Jurkat, Clone E6-1 (cell line): ENCODE data around the gene CKAP4.

Experiments
- DNase-seq: peaks from one replicate; pipeline ENCODE4 v3.0.0-alpha.2; 2011; ENCODE audit warnings: low read depth, low spot score
- H3K4me3 ChIP-seq: 2 replicates; pipeline ENCODE4 v1.5.1; 2011; ENCODE audit warnings: mild to moderate bottlenecking, low read length, control low read depth, moderate library complexity

The CKAP4 gene

DNA sequence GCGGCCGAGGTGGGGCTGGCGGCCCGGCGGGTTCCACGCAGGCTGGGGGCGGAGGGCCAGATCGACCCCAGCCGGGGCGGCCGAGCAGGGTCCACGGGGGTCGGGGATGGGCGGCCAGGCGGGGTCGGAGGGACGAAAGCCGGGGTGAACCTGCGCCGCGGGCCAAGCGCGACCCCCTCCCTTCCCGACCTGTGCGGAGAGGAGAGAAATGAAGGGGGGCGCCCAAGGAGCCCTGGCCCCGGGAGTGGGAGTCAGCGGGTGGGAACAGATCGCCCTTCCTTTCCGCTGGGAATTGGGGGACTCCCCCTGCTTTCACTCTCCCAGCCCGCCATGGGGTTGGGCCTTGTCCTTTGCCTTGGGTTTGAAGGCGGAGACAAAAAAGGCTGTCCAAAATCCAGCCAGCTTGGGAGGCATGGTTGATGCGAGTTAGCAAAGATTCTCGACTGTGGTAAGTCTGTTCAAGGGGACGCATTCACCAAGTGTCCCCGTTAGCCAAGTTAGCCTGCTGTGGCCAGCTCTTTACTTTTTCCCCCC, 559 bp upstream of the CKAP4 start:
- peak overlapping the region; percentile 16; the same call in 1 of the 2 replicates for H3K4me3 ChIP-seq
- DNase-seq: no peak

DNA sequence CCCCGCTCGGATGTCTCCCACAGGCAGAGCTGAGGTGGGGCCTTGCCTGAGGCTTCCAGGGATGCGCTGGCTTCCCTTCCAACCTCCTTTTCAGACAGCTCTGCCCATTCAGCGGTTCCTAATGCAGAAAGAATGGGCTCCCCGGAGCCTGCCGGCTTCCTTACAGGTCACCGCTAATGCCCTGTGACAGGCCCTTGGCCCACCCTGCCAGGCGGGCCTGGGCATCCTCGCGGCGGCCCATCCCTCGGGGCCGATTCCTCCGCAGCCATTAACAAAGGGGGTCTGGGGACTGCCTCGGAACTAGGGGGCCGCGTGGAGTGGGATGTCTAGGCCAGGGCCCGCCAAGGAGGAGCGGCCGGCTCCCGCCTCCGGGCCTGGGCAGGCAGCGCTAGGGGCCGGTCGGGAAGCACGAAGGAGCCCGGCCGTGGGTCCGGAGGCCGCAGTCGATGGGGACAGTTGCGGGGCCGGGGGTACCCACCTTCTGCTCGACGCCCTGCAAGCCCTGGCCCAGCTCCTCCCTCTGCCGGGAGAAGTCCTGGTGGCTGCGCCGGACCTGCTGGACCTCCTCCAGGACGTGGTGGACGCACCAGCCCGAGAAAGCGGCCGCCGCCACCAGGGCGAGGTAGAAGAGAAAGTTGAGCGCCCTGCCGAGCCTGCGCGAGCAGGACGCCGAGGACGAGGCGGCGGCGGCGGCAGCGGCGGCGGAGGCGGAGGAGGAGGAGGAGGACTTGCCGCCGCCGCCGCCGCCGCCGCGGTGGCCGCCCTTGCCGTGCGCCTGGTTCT, 738 bp downstream of the CKAP4 start:
- peak overlapping the region; percentile 49 for H3K4me3 ChIP-seq
- DNase-seq: no peak

DNA sequence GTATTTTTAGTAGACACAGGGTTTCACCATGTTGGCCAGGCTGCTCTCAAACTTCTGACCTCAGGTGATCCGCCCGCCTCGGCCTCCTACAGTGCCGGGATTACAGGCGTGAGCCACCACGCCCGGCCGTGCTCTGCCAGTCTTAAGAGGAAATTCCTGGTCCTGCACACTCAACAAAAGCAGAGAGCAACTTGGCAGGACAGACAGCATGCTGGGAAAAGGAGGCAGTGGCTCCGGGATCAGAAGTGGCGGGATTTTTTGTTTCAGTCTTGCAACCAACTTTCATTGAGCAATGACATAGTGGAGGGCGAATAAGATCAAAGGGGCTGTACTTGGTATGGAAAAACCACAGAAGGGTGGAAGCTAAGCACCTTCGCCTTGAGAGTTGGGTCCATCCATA, 2.1 kb downstream of the CKAP4 start:
- DNase-seq: no peak
- no peak overlapping the region for H3K4me3 ChIP-seq

DNA sequence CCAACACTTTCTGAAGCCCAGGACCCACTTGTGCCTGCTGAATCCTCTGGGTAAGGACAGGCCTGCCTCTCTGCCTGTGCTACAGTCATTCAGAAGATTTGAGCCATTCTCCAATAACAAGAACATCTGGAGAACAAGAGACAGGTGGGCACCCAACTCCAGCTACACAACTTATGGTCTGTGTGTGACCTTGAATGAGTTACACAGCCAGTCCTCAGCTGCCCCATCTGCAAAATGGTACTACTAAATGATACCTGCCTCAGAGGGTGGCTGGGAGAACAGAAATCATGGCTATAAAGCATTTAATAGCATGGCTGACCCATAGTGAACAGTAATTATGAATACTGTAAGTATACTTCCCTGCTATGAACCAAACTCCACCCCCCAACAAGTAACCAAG, 4.2 kb downstream of the CKAP4 start:
- no peak for DNase-seq
- H3K4me3 ChIP-seq: no peak overlapping the region

DNA sequence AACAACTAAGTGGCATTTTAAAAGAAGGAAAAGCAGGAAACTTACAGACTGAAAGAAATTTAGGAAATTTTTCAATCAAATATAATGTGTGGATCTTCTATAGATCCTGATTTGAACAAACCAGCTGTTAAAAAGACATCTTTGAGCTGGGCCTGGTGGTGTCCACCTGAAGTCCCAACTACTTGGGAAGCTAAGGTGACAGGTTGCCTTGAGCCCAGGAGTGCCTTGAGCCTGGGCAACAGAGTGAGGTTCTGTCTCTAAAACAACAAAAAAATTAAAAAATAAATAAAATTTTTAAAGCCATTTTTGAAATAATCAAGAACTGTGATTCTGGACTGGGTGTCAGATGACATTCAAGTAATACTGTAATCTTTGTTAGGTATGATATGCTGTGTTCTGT, 7.0 kb downstream of the CKAP4 start:
- DNase-seq: no peak
- no peak overlapping the region for H3K4me3 ChIP-seq

DNA sequence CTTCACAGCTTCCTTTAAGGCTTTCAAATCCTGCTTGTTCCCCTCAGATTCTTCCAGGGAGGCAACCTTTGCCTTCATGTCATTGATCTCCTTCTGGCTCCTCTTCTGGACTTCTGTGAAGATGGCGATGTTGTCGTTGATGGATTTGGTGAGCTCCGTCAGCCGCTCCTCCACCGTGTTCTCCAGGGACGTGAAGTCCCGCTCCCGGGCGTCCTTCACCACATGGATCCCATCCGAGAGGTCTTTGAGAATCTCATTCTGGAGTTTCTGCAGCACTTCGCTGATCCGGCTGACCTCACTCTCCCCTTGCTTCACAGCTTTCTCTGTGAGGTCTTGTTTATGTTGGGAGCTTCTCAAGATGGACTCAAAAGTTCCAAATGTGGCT, 7.9 kb downstream of the CKAP4 start:
- DNase-seq: no peak
- no peak overlapping the region for H3K4me3 ChIP-seq

DNA sequence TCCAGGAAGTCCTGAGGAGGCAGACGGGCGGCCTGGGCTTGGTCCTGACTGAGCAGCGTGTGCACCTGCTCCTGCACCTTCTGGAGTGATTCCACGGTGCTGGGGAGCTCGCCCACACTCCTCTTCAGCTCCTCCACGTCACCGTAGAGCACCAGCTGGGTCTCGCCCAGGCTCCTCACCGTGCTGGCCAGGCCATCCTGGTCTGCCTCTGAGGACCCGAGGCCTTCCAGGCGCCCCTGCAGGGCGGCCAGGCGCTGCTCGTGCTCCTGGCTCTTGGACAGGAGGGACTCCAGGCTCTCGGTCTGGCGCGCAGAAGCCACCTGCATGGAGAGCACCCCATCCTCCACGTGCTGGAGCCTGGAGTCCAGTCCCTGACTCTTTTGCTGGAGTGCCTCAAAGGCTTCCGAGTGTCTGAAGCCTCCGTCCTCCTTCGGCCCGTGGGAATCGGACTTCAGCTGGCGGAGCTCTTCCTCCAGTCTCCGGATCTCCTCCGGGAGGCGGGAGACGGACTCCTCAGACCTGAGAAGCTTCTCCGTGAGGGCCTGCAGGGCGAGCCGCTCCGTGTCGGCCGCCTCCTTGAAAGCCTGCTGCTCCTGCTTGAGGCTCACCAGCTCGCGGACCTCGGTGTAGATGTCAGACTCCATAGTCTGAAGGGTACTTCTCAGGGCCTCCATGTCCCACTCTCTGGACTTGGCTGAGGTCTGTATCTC, 8.4 kb downstream of the CKAP4 start:
- no peak for DNase-seq
- no peak overlapping the region for H3K4me3 ChIP-seq

DNA sequence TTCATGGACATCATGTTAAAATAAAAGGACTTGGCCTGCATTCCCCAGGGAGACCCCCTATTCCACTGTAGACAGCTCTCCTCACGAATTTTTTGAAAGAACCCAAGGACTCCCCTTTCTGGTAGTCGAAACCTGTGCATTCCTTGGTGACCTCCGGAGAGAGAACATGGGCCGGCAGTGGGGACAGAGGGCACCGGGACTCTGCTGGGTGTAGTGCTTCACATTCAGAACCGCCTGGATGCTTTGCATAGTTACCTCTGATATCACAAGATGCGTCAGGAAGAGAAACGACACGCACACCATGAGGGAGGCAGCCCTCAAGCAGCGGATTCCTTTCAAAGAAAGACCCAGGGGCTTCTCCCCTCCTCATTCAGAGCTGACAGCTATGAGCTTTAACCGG, 9.7 kb downstream of the CKAP4 start:
- DNase-seq: no peak
- H3K4me3 ChIP-seq: no peak overlapping the region

DNA sequence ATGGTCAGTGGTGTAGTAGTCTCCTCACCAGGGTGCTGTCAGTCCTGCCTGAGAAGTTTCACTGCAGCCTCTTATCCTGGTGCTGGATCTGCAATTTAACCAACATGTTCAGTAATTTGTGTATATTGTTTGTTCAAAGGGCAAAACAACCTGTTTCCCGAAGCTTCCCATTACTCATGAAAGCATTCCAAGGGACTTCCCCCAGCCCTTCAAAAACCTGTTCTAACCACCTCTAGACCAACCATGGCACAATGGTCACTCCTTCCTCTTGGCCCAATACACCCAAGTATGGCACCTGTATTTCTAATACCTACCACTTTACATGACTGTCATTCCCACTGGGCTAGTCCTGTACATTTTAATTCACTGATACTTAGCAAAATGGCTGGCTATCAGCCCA, 12.1 kb downstream of the CKAP4 start:
- DNase-seq: no peak
- H3K4me3 ChIP-seq: no peak overlapping the region

DNA sequence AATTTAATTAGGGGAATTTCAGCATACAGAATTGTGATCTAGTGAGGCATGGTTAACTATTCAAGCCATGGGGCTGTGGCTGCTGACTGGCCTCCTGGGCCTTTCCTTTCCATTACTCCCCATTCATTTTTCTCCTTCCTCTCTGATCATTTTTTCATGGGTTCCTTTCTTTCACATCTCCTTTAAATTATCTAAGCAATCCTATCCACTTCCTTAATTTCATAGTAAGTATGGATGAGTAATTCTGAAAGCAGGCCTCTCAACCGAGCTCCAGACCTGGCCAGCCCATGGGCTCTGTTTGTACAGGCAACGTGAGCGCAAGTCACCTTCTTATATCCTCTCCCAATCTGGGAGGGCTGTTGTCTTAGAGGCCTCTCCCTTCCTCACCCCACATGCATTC, 13.4 kb downstream of the CKAP4 start:
- H3K4me3 ChIP-seq: no peak overlapping the region
- no peak for DNase-seq

DNA sequence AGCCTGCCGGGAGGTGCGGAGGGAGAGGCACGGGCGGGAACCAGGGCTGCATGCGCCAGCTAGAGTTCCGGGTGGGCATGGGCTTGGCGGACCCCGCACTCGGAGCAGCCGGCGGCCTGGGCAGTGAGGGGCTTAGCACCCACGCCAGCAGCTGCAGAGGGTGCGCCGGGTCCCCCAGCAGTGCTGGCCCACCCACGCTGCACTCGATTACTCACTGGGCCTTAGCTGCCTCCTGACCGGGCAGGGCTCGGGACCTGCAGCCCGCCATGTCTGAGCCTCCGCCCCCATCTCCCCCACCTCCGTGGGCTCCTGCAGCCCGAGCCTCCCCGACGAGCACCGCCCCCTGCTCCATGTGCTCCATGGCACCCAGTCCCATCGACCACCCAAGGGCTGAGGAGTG, 14.8 kb downstream of the CKAP4 start:
- DNase-seq: no peak
- no peak overlapping the region for H3K4me3 ChIP-seq

DNA sequence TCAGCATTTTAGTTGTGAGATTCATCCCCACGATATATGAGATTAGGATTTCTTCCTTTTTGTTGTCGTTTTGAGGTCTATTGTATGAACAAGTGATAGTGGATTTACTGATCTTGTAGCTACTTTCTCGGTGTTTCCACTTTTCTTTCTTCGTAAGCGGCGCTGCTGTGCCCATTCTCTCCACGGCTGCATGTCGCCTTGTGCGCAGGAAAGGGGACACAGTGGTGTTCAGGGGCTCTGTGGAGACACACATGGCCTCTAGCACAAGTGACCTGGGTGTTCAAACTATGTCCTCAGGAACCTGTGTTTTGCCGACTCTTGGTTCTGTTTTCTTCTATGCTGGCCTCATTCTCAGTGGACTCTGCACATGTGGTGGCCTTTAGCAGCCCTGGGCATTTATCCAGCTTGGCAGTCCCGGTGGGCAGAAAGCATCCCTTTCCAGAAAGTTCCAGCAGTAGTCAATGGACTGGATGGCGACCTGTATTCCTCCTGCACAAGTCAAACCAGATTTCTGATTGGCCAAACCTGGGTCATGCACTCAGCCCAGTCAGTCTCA, 18.7 kb downstream of the CKAP4 start:
- no peak overlapping the region for H3K4me3 ChIP-seq
- DNase-seq: no peak

DNA sequence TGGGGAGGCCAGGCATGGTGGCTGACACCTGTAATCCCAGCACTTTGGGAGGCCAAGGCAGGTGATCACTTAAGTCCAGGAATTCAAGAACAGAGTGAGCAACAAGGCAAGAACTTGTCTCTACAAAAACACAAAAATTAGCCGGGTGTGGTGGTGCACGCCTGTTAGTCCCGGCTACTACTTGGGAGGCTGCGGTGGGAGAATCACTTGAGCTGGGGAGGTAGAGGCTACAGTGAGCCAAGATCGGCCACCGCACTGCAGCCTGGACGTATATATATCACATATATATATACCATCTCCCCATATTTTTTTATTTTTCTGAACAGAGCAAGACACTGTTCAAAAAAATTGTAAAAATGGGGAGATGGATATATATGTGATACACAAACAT, 19.5 kb downstream of the CKAP4 start:
- DNase-seq: no peak
- H3K4me3 ChIP-seq: no peak overlapping the region

DNA sequence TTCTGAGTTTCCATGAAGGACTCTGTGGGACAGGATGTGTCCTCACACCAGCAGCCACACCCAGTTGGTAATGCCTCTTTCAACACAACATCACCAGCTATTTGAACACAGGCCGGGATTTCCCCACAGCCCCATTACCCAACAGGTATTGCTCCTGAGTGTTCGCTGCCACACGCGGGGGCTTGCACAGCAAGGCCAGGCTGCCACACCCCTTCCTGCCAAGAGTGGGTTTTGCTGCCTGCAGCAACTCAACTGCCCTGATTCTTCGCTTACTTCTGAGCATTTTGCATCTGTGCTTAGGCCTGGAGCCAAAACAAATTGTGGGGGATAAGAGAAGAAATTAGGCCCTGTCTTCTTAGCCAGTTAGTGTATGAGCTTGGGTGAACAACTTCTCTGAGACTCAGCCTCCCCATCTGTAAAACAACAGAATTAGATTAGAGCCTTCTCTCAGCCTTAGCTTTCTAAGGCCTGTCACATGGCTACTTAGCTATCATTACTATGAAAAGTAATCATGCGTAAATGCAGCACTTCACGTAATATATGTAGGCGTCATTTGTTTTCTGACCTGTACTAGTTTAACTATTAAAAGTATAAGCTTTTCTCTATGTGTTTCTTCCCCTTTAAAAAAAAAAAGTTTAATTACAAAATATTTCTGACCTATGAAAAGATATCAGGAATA, 20.0 kb downstream of the CKAP4 start:
- H3K4me3 ChIP-seq: no peak overlapping the region
- no peak for DNase-seq

DNA sequence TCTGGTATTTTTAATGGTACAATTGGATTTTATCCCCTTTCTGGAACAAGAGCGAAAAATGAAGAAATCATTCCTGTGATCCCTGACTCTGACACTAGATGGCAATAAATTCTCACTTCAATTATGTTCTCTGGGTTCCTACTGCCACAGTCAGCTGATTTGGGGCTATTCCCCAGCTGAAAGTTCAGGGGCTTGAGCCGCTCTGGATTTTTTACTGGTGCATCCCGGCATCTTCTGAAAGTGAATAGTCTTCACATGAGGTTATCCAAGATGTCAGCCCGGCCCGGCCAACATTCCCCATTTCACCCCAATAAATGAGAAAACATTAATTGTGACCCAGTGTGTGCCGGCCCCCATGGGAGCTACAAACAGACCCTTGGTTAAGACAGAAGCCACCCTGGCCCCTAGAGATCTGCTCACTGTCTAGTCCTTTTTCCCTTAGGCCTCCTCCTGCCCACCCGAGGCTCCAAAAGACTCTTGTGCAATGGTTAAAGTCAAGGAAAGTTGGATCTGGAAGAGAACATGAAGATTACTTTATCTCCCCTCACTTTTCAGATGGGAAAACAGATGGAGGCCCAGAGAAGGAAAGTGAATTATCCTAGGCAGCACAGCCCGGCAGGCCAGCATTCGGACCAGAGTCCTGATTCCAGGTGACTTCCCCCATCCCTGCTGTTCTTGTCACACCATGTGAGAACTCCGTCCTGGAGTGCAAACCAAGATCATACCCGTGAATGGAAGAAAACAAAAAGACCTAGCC, 20.8 kb downstream of the CKAP4 start:
- H3K4me3 ChIP-seq: no peak overlapping the region
- DNase-seq: peak; percentile 31

DNA sequence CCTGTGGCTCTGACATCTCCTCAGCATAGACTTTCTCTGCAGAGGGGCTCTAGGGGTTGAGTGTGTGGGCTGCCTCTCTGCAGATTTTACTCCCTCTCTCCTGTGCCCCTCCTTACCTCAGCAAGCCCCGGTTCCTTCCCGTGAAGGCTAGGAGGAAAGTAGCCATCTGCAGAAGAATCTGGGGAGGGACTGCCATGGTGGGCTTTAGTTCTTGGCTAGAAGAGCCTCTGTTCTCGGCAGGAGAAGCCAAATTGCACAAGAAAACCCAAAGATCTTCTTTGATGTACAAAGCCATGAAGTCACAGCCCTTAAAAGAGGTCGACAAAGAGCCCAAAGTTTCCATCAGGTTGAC, 23.5 kb downstream of the CKAP4 start:
- DNase-seq: no peak

DNA sequence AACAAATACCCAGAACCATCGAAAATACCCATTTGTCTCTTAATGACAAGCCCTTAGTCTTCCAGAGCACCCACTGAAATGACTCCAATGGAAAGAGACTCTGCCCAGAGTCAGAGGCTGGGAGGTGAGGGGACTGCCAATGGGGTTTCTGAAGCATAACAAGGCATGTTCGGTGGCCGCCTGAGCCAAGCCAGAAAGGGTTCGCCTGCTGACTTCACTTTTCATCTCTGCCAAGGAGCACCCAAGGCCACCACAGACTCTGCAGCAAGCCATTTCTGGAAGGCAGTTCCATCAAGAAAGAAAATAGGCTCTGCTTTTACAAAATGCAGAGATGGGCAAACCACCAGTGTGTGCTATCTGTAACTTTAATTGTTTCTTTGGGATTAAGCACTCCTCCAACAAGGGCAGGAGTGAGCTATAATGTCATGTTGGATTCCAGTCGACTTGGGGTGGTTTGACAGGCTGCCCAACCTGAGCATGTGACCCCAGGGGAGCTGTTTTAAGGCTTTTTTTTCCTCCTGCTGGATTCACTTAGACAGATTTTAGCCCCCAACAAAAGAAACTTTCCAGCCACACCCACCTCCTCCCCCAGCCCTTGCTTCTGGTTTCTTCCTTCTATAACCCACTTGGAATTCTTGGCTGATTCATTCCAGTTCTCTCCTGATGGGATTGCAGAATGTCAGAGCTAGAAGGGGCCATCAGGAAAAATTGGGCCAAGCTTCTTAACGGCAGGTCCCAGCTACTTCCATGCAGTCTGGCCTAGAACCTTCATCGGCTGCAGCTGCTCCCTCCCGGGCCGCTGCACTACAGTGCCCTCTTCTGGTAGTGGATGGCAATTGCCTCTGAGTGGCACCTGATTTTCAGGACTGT, 24.1 kb downstream of the CKAP4 start:
- H3K4me3 ChIP-seq: no peak overlapping the region
- peak; percentile 42 for DNase-seq

More for the DNA sequence above, 23.5 kb downstream of the CKAP4 start:
- H3K4me3 ChIP-seq: no peak overlapping the region

DNA sequence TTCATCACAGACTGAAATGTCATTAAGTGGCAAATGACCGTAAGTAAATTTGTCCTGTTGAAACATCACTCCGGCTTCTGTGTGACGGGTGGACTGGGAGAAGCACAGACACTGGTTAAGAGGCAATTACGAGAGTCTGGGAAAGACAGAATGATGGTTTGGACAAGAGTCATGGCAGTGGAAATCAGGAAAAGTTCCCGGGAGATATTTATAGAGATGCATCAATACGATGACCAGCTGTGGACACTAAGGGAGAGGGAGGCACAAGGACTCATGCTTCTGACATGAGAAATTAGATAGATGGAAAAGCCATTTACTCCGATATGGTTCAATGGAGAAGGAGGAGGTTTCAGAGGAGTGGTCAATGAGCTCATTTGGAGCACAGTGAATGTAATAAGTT, 27.3 kb downstream of the CKAP4 start:
- DNase-seq: no peak
- H3K4me3 ChIP-seq: no peak overlapping the region
